IMR-90 (cell line): Measurements from ENCODE around the gene NIT1. TPM values are rescaled to one million over a fixed set of nuclear protein-coding genes. Genes with fewer than 3 reads are reported as not detected.

ENCODE experiments used
- ATAC-seq: fragments of 200-7000 bp; cut with Tn5 transposase; 2 replicates; pipeline ENCODE4 v1.9.1; 2020; ENCODE audit warnings: low read depth, mild to moderate bottlenecking, moderate library complexity
- BruUV-seq: library from RNA; stranded (reverse); fragments of 400-500 nt; replicated peaks from 2 replicates; lab custom pipeline; 2021; lab: Mats Ljungman, UMichigan
- CTCF ChIA-PET: fragments of 300-600 bp; formaldehyde crosslinking; extraction: SDS; loops from one replicate; lab custom pipeline; 2021; ENCODE audit warnings: antibody characterized with exemption; lab: Yijun Ruan, JAX
- POLR2A ChIA-PET: fragments of 300-600 bp; sonication (Branson Sonifier 250); formaldehyde crosslinking; loops from one replicate; lab custom pipeline; 2022; ENCODE audit warnings: antibody characterized with exemption; ENCODE audit not compliant: unreplicated experiment; lab: Charles Lee
- DNase-seq: peaks from one replicate; pipeline ENCODE4 v3.0.0; 2013
- H2AFZ ChIP-seq: replicated peaks from 2 replicates; pipeline ENCODE3; 2013; ENCODE audit warnings: low read length, mild to moderate bottlenecking; ENCODE audit not compliant: poor library complexity
- H2AK5ac ChIP-seq: 2 replicates; pipeline ENCODE4 v1.6.1; 2013; ENCODE audit warnings: low read depth, low read length, inconsistent platforms
- H2AK9ac ChIP-seq: replicated peaks from 2 replicates; pipeline ENCODE3; 2013; ENCODE audit warnings: mild to moderate bottlenecking, low read depth, low read length, moderate library complexity; ENCODE audit not compliant: poor library complexity
- H2BK120ac ChIP-seq: 2 replicates; pipeline ENCODE4 v1.6.1; 2013; ENCODE audit warnings: low read depth, low read length, inconsistent platforms
- H2BK15ac ChIP-seq: 3 replicates; pipeline ENCODE4 v1.6.1; 2013; ENCODE audit warnings: low read depth, low read length, inconsistent platforms
- H2BK20ac ChIP-seq: 2 replicates; pipeline ENCODE4 v1.6.1; 2013; ENCODE audit warnings: low read depth, mild to moderate bottlenecking, inconsistent platforms, low read length, moderate library complexity
- H2BK5ac ChIP-seq: 2 replicates; pipeline ENCODE4 v1.6.1; 2013; ENCODE audit warnings: mild to moderate bottlenecking, low read depth, low read length, inconsistent platforms; ENCODE audit not compliant: poor library complexity, severe bottlenecking
- H3K14ac ChIP-seq: replicated peaks from 2 replicates; pipeline ENCODE4 v1.6.1; 2013; ENCODE audit warnings: low read depth, low read length, inconsistent platforms
- H3K18ac ChIP-seq: 2 replicates; pipeline ENCODE4 v1.6.1; 2013; ENCODE audit warnings: low read depth, low read length, control low read depth
- H3K23ac ChIP-seq: 2 replicates; pipeline ENCODE4 v1.6.1; 2013; ENCODE audit warnings: low read depth, low read length, inconsistent platforms
- H3K27ac ChIP-seq: 2 replicates; pipeline ENCODE4 v1.5.1; 2013; ENCODE audit warnings: mild to moderate bottlenecking, control low read depth, low read length; ENCODE audit not compliant: insufficient read depth
- H3K27me3 ChIP-seq: 2 replicates; pipeline ENCODE4 v1.6.1; 2013; ENCODE audit warnings: low read length; ENCODE audit not compliant: control insufficient read depth, insufficient read depth
- H3K36me3 ChIP-seq: 2 replicates; pipeline ENCODE4 v1.6.1; 2013; ENCODE audit warnings: low read length, mixed read lengths; ENCODE audit not compliant: control insufficient read depth, insufficient read depth
- H3K4ac ChIP-seq: 2 replicates; pipeline ENCODE4 v1.6.1; 2013; ENCODE audit warnings: low read depth, low read length, inconsistent platforms
- H3K4me1 ChIP-seq: 2 replicates; pipeline ENCODE4 v1.6.1; 2013; ENCODE audit warnings: low read length, mixed read lengths; ENCODE audit not compliant: control insufficient read depth, insufficient read depth
- H3K4me2 ChIP-seq: 2 replicates; pipeline ENCODE4 v1.6.1; 2013; ENCODE audit warnings: low read depth, mild to moderate bottlenecking, control low read depth, low read length, moderate library complexity
- H3K4me3 ChIP-seq: 2 replicates; pipeline ENCODE4 v1.5.1; 2013; ENCODE audit warnings: low read depth, mild to moderate bottlenecking, control low read depth, low read length, moderate library complexity; ENCODE audit not compliant: insufficient read depth
- H3K56ac ChIP-seq: 2 replicates; pipeline ENCODE4 v1.6.1; 2013; ENCODE audit warnings: low read length, inconsistent platforms; ENCODE audit not compliant: insufficient read depth; ENCODE audit errors: extremely low read depth
- H3K79me1 ChIP-seq, 2 experiments: 2 replicates each; pipeline ENCODE4 v1.6.1; 2013; ENCODE audit warnings: low read length in 2 of 2, inconsistent platforms in 1 of 2, low read depth in 1 of 2
- H3K9ac ChIP-seq: 2 replicates; pipeline ENCODE4 v1.6.1; 2013; ENCODE audit warnings: low read depth, low read length, control low read depth
- H3K9me1 ChIP-seq: 2 replicates; pipeline ENCODE4 v1.6.1; 2013; ENCODE audit warnings: low read length, inconsistent platforms; ENCODE audit not compliant: insufficient read depth
- H3K9me3 ChIP-seq: 2 replicates; pipeline ENCODE4 v1.6.1; 2013; ENCODE audit warnings: low read length; ENCODE audit not compliant: control insufficient read depth, insufficient read depth
- H4K20me1 ChIP-seq: 2 replicates; pipeline ENCODE4 v1.6.1; 2013; ENCODE audit warnings: low read length, inconsistent platforms; ENCODE audit not compliant: insufficient read depth
- H4K5ac ChIP-seq: 2 replicates; pipeline ENCODE4 v1.6.1; 2013; ENCODE audit warnings: mild to moderate bottlenecking, low read depth, low read length, control low read depth
- H4K8ac ChIP-seq, 2 experiments: 2 replicates each; pipeline ENCODE4 v1.6.1; 2013; ENCODE audit warnings: low read depth in 2 of 2, low read length in 2 of 2, control low read depth in 1 of 2, inconsistent platforms in 1 of 2
- H4K91ac ChIP-seq: 2 replicates; pipeline ENCODE4 v1.6.1; 2013; ENCODE audit warnings: low read depth, low read length, inconsistent platforms; ENCODE audit not compliant: insufficient read depth
- FOS ChIP-seq: fragments of 150-350 bp; IDR thresholded peaks from 2 replicates; pipeline ENCODE4 v1.6.1; 2016; ENCODE audit warnings: low read depth, low read length
- MAFK ChIP-seq: IDR thresholded peaks from 2 replicates; pipeline ENCODE4 v1.6.1; 2012; ENCODE audit warnings: low read depth, low read length, improper control_type of control experiment
- NFE2L2 ChIP-seq: fragments of 150-350 bp; IDR thresholded peaks from 2 replicates; pipeline ENCODE4 v1.6.1; 2016; ENCODE audit warnings: low read depth, mild to moderate bottlenecking, low read length
- RAD21 ChIP-seq: IDR thresholded peaks from 2 replicates; pipeline ENCODE4 v1.6.1; 2012; ENCODE audit warnings: low read length, improper control_type of control experiment
- USF2 ChIP-seq: fragments of 150-350 bp; IDR thresholded peaks from 2 replicates; pipeline ENCODE4 v1.6.1; 2017; ENCODE audit warnings: mild to moderate bottlenecking, antibody characterized with exemption, low read length, low read depth
- WGBS, 2 experiments: methylation state at CpG; one replicate each; pipeline versions ENCODE4 v1.1.5 to v1.1.7; 2013; ENCODE audit warnings: missing lambda C conversion rate in 2 of 2; ENCODE audit not compliant: insufficient read length in 1 of 2; ENCODE audit errors: extremely low coverage in 2 of 2; 5-methylcytosine and 5-hydroxymethylcytosine counted together
- dilution Hi-C: fragments of 300-500 bp; cut with HindIII; formaldehyde crosslinking; loops from one replicate; pipeline ENCODE4 v1.14.3; 2018; ENCODE audit warnings: low sequenced_read_pairs; ENCODE audit not compliant: unreplicated experiment
- in situ Hi-C: fragments of 300-500 bp; cut with MboI; formaldehyde crosslinking; loops from 3 replicates; pipeline ENCODE4 v1.14.3; 2019; ENCODE audit warnings: low sequenced_read_pairs, inconsistent platforms, mixed read lengths
- intact Hi-C: fragments of 100-400 bp; cut with micrococcal nuclease; formaldehyde crosslinking; loops from 2 replicates; pipeline ENCODE4 v1.10.0; 2022
- polyA plus RNA-seq, 3 experiments: library from polyadenylated mRNA; depleted of rRNA; stranded (reverse); fragments of >200 nt; gene quantifications; 2 replicates each; pipeline ENCODE4 v1.2.3, GENCODE V29; 2012; ENCODE audit warnings: low replicate concordance in 1 of 3
- total RNA-seq: library from RNA; depleted of rRNA; stranded (reverse); fragments of >200 nt; gene quantifications from 2 replicates; pipeline ENCODE4 v1.2.3, GENCODE V29; 2012

Gene NIT1
- total and polyA plus RNA-seq, 2 of the 4 experiments (the other 2 are of a cell fraction): 22.8 to 33.6 TPM

GRCh38 chr1:161140755-161141400, 23.0 kb downstream of the NIT1 start:
- Histone ChIP-seq H4K20me1 (no peaks in the 10 kb centered on the region; the same call in 1 of the 2 replicates), H2BK5ac (no peak overlapping the region), H4K8ac (no peak overlapping the region), H3K23ac (no peak overlapping the region), H3K27ac (no peak overlapping the region), H3K56ac (no peak overlapping the region), H3K4ac (no peak overlapping the region), H3K79me1 (peaks cover 8 to 15% of the 10 kb centered on the region in 2 experiments; a peak in 3 of 4 replicates), H3K36me3 (no peaks in the 10 kb centered on the region), H2AK5ac (no peak overlapping the region), H2BK15ac (no peak overlapping the region), H2AK9ac (no peak overlapping the region), H3K14ac (no peak overlapping the region), H2BK120ac (no peak overlapping the region), H3K9ac (no peak overlapping the region), H4K5ac (no peak overlapping the region), H3K9me3 (no peaks in the 10 kb centered on the region), H2AFZ (no peak overlapping the region), H4K91ac (no peak overlapping the region), H3K18ac (no peak overlapping the region), H3K4me3 (no peak overlapping the region), H3K4me1 (no peaks in the 10 kb centered on the region), H3K27me3 (no peaks in the 10 kb centered on the region), H3K4me2 (no peak overlapping the region), H2BK20ac (no peak overlapping the region), H3K9me1 (no peaks in the 10 kb centered on the region)
- TF ChIP-seq USF2 (no peak), MAFK (no peak), NFE2L2 (no peak), RAD21 (no peak), FOS (no peak)
- WGBS, 2 experiments: 97% methylated on average over 14 of the region's 29 CpGs; no CpG with 5 or more reads in 1 of the 2 experiments
- CTCF ChIA-PET: interaction anchor here (0.7 kb wide), 1 partner anchor 11 kb away, joined by 3 read pairs; no protein-coding TSS in a partner anchor
- in situ Hi-C loops: no loop called here
- POLR2A ChIA-PET: interaction anchor here (1.2 kb wide), 1 partner anchor 13 kb away, joined by 5 read pairs; the partner anchor contains the start of gene UFC1
- no TSS peak for BruUV-seq
- dilution Hi-C loops: no loop called here
- intact Hi-C loops: no loop called here
- DNase-seq (no peak), ATAC-seq (no peak)
